Panc1 (cell line): ENCODE data around the gene ATP8B1. TPM values are rescaled to one million over a fixed set of nuclear protein-coding genes. Genes with fewer than 3 reads are reported as not detected.

ENCODE experiments used
- ATAC-seq: fragments of 200-7000 bp; cut with Tn5 transposase; 2 replicates; pipeline ENCODE4 v1.9.1; 2020; ENCODE audit warnings: mild to moderate bottlenecking, moderate library complexity
- BruUV-seq: library from RNA; stranded (reverse); fragments of 400-500 nt; replicated peaks from 2 replicates; lab custom pipeline; 2021; lab: Mats Ljungman, UMichigan
- CTCF ChIA-PET: fragments of 300-600 bp; sonication (Branson Sonifier 250); formaldehyde crosslinking; loops from one replicate; lab custom pipeline; 2022; ENCODE audit warnings: antibody characterized with exemption; lab: Charles Lee
- POLR2A ChIA-PET: fragments of 300-600 bp; sonication (Branson Sonifier 250); formaldehyde crosslinking; loops from one replicate; lab custom pipeline; 2022; ENCODE audit warnings: antibody characterized with exemption; lab: Charles Lee
- DNase-seq: peaks from one replicate; pipeline ENCODE4 v3.0.0-alpha.2; 2010; ENCODE audit warnings: low read depth, low spot score
- H3K27ac ChIP-seq: 2 replicates; pipeline ENCODE4 v1.5.1; 2011; ENCODE audit warnings: mild to moderate bottlenecking, low read length, inconsistent platforms
- H3K27me3 ChIP-seq: fragments of 200-500 bp; sonication (Bioruptor generic); 2 replicates; pipeline ENCODE4 v1.6.0; 2014; ENCODE audit warnings: low read length, inconsistent platforms; ENCODE audit not compliant: control insufficient read depth, insufficient read depth
- H3K36me3 ChIP-seq: fragments of 200-500 bp; sonication (Bioruptor generic); 2 replicates; pipeline ENCODE4 v1.5.1; 2014; ENCODE audit warnings: inconsistent platforms, mild to moderate bottlenecking, low read length, moderate library complexity; ENCODE audit not compliant: control insufficient read depth, insufficient read depth
- H3K4me1 ChIP-seq: 2 replicates; pipeline ENCODE4 v1.5.1; 2011; ENCODE audit warnings: inconsistent platforms, mild to moderate bottlenecking, low read length, moderate library complexity; ENCODE audit not compliant: control insufficient read depth, insufficient read depth
- H3K4me3 ChIP-seq, 2 experiments: 2 replicates each; pipeline ENCODE4 v1.5.1; 2011 to 2012; ENCODE audit warnings: low read depth in 2 of 2, low read length in 2 of 2, mild to moderate bottlenecking in 2 of 2, inconsistent platforms in 1 of 2, moderate library complexity in 1 of 2
- H3K9me3 ChIP-seq: fragments of 200-500 bp; sonication (Bioruptor generic); 2 replicates; pipeline ENCODE4 v1.5.1; 2014; ENCODE audit warnings: low read depth, mild to moderate bottlenecking, inconsistent platforms, low read length, moderate library complexity; ENCODE audit not compliant: control insufficient read depth, insufficient read depth
- POLR2AphosphoS5 ChIP-seq: IDR thresholded peaks from 2 replicates; pipeline ENCODE4 v1.6.1; 2012; ENCODE audit warnings: mild to moderate bottlenecking, low read depth, low read length, moderate library complexity
- SIN3A ChIP-seq: IDR thresholded peaks from 2 replicates; pipeline ENCODE4 v1.6.1; 2012; ENCODE audit warnings: low read depth, mild to moderate bottlenecking, low read length, moderate library complexity, borderline replicate concordance; ENCODE audit not compliant: insufficient read depth
- TCF7L2 ChIP-seq: IDR thresholded peaks from 2 replicates; pipeline ENCODE4 v1.6.1; 2011; ENCODE audit warnings: mild to moderate bottlenecking, low read depth, low read length, inconsistent platforms
- in situ Hi-C: cut with HindIII; loops from 2 replicates; pipeline ENCODE4 v1.10.0; 2016; ENCODE audit warnings: low sequenced_read_pairs, low pct_unique_long_range_greater_than_20kb
- intact Hi-C: fragments of 100-400 bp; cut with micrococcal nuclease; formaldehyde crosslinking; loops from one replicate; pipeline ENCODE4 v1.10.0; 2022; ENCODE audit not compliant: unreplicated experiment
- total RNA-seq: library from RNA; stranded (reverse); gene quantifications from one replicate; pipeline ENCODE4 v1.2.1, GENCODE V29; 2021; ENCODE audit not compliant: unreplicated experiment
- TF ChIP-seq, protein P1 (sequence below), 2 experiments: IDR thresholded peaks; 2 replicates each; pipeline ENCODE4 v1.6.1; 2011 to 2012; ENCODE audit warnings: low read depth in 2 of 2, control low read depth in 1 of 2, low read length in 1 of 2, mild to moderate bottlenecking in 1 of 2, moderate library complexity in 1 of 2; ENCODE audit not compliant: insufficient read depth in 1 of 2
- TF ChIP-seq, protein P2 (sequence below): fragments of 450-650 bp; IDR thresholded peaks from 2 replicates; pipeline ENCODE4 v1.5.1; 2017; ENCODE audit warnings: mild to moderate bottlenecking

Gene ATP8B1
- total RNA-seq, 1 experiment from 2014 or later, result 12.5 TPM

DNA sequence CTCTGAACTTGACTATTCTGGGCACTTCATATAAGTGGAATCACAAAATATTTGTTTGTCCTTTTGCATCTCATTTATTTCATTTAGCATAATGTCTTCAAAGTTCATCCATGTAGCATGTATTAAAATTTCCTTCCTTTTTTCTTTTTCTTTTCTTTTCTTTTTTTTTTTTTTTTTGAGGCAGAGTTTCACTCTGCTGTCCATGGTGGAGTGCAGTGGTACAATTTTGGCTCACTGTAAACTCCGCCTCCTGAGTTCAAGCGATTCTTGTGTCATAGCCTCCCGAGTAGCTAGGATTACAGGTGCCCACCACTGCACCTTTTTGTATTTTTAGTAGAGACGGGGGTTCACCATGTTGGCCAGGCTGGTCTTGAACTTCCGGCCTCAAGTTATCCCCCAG is 11.9 kb downstream of the ATP8B1 start:
- peaks cover 46% of the 10 kb centered on the region for H3K4me1 ChIP-seq
- TF ChIP-seq SIN3A (no peak), TCF7L2 (no peak), POLR2AphosphoS5 (no peak)
- TF ChIP-seq, protein P1, sequence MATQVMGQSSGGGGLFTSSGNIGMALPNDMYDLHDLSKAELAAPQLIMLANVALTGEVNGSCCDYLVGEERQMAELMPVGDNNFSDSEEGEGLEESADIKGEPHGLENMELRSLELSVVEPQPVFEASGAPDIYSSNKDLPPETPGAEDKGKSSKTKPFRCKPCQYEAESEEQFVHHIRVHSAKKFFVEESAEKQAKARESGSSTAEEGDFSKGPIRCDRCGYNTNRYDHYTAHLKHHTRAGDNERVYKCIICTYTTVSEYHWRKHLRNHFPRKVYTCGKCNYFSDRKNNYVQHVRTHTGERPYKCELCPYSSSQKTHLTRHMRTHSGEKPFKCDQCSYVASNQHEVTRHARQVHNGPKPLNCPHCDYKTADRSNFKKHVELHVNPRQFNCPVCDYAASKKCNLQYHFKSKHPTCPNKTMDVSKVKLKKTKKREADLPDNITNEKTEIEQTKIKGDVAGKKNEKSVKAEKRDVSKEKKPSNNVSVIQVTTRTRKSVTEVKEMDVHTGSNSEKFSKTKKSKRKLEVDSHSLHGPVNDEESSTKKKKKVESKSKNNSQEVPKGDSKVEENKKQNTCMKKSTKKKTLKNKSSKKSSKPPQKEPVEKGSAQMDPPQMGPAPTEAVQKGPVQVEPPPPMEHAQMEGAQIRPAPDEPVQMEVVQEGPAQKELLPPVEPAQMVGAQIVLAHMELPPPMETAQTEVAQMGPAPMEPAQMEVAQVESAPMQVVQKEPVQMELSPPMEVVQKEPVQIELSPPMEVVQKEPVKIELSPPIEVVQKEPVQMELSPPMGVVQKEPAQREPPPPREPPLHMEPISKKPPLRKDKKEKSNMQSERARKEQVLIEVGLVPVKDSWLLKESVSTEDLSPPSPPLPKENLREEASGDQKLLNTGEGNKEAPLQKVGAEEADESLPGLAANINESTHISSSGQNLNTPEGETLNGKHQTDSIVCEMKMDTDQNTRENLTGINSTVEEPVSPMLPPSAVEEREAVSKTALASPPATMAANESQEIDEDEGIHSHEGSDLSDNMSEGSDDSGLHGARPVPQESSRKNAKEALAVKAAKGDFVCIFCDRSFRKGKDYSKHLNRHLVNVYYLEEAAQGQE (IDR thresholded peaks at IDR 0.05; ENCODE audit: insufficient read depth in 1 of 2, low read depth in 2 of 2, low read length in 1 of 2), result no peak
- TF ChIP-seq, protein P2, sequence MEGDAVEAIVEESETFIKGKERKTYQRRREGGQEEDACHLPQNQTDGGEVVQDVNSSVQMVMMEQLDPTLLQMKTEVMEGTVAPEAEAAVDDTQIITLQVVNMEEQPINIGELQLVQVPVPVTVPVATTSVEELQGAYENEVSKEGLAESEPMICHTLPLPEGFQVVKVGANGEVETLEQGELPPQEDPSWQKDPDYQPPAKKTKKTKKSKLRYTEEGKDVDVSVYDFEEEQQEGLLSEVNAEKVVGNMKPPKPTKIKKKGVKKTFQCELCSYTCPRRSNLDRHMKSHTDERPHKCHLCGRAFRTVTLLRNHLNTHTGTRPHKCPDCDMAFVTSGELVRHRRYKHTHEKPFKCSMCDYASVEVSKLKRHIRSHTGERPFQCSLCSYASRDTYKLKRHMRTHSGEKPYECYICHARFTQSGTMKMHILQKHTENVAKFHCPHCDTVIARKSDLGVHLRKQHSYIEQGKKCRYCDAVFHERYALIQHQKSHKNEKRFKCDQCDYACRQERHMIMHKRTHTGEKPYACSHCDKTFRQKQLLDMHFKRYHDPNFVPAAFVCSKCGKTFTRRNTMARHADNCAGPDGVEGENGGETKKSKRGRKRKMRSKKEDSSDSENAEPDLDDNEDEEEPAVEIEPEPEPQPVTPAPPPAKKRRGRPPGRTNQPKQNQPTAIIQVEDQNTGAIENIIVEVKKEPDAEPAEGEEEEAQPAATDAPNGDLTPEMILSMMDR, result no peak
- H3K36me3 ChIP-seq, result no peaks in the 10 kb centered on the region
- no TSS peak for BruUV-seq
- in situ Hi-C loops, result no loop called here
- no peak for DNase-seq
- ChIA-PET CTCF (no interaction called here), POLR2A (no interaction called here)
- H3K27me3 ChIP-seq, result no peaks in the 10 kb centered on the region
- intact Hi-C loops, result no loop called here
- no peak overlapping the region for H3K27ac ChIP-seq
- H3K9me3 ChIP-seq, result no peaks in the 10 kb centered on the region
- no peak for ATAC-seq
- H3K4me3 ChIP-seq, result no peak overlapping the region

DNA sequence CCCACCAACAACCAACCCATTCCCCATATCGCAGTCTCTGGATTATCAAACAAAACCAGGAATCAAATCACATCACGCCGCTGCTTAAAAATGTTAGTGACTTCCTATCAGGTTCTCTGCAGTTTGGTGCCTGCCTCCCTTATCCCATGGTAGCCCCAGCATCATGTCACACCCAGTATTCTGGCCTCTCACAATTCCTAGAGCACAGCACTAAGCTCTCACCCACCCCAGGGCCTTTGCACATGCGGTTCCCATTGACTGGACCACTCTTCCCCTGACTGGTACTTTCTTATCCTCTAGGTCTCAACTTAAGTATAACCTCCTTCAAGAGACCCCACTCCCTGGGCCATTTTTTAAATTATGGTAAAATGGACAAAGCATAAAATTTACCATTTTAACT is 12.8 kb downstream of the ATP8B1 start:
- H3K36me3 ChIP-seq, result no peaks in the 10 kb centered on the region
- no peaks in the 10 kb centered on the region for H3K27me3 ChIP-seq
- ChIA-PET POLR2A (no interaction called here), CTCF (no interaction called here)
- DNase-seq, result no peak
- no peak overlapping the region for H3K27ac ChIP-seq
- peaks cover 46% of the 10 kb centered on the region for H3K4me1 ChIP-seq
- no peaks in the 10 kb centered on the region for H3K9me3 ChIP-seq
- H3K4me3 ChIP-seq, result no peak overlapping the region
- ATAC-seq, result no peak
- in situ Hi-C loops, result no loop called here
- TF ChIP-seq SIN3A (no peak), POLR2AphosphoS5 (no peak), TCF7L2 (no peak)
- TF ChIP-seq, protein P2, result no peak
- TF ChIP-seq, protein P1 (IDR thresholded peaks at IDR 0.05; ENCODE audit: insufficient read depth in 1 of 2, low read depth in 2 of 2, low read length in 1 of 2), result no peak
- intact Hi-C loops, result no loop called here
- BruUV-seq, result no TSS peak
